K562 (cell line): Measurements from ENCODE around the gene RNGTT. TPM values are rescaled to one million over a fixed set of nuclear protein-coding genes. Genes with fewer than 3 reads are reported as not detected.

ENCODE experiments used
- ATAC-seq: fragments of 200-7000 bp; cut with Tn5 transposase; 3 replicates; pipeline ENCODE4 v1.9.1; 2020; ENCODE audit warnings: moderate library complexity
- BruUV-seq: library from RNA; stranded (reverse); fragments of 400-500 nt; replicated peaks from 2 replicates; lab custom pipeline; 2021; lab: Mats Ljungman, UMichigan
- CTCF ChIA-PET: fragments of 300-600 bp; formaldehyde crosslinking; extraction: SDS; loops from one replicate; lab custom pipeline; 2021; ENCODE audit warnings: low intra/inter-chr PET ratio; lab: Yijun Ruan, JAX
- POLR2A ChIA-PET: fragments of 300-600, 350-650 bp; sonication (Branson Sonifier 250); formaldehyde crosslinking; extraction: SDS; loops from one replicate; lab custom pipeline; 2021; ENCODE audit warnings: antibody characterized with exemption, inconsistent platforms; lab: Yijun Ruan, JAX
- DNase-seq, 4 experiments: peaks; one replicate each; pipeline versions ENCODE4 v3.0.0 to v3.0.0-alpha.2; 2011 to 2018; ENCODE audit warnings: low spot score in 3 of 4, mixed read lengths in 3 of 4; ENCODE audit errors: extremely low read depth in 1 of 4
- FAIRE-seq: peaks from 2 replicates; lab custom pipeline; 2011; peaks lifted over from hg19 to GRCh38; lab: Jason Lieb, UNC
- H2AFZ ChIP-seq: 2 replicates; pipeline ENCODE4 v1.6.0; 2011; ENCODE audit warnings: low read depth, low read length, control low read depth, inconsistent platforms
- H3K27ac ChIP-seq: fragments of 200-600 bp; 3 replicates; pipeline ENCODE4 v1.8.0; 2011; ENCODE audit warnings: low read depth, mild to moderate bottlenecking, control low read depth, inconsistent platforms, low read length, moderate library complexity, mixed read lengths; ENCODE audit errors: extremely low read depth
- H3K27me3 ChIP-seq, 2 experiments: fragments of 300-600 bp in 1 of 2; 2 replicates in 1 of 2; 3 replicates in 1 of 2; pipeline versions ENCODE4 v1.6.0 to v1.8.0; 2011; ENCODE audit warnings: inconsistent platforms in 2 of 2, low read length in 2 of 2, mild to moderate bottlenecking in 1 of 2, mixed read lengths in 1 of 2, moderate library complexity in 1 of 2; ENCODE audit not compliant: control insufficient read depth in 2 of 2, insufficient read depth in 2 of 2
- H3K36me3 ChIP-seq: fragments of 300-600 bp; 3 replicates; pipeline ENCODE4 v1.8.0; 2011; ENCODE audit warnings: mild to moderate bottlenecking, low read length, inconsistent platforms; ENCODE audit not compliant: control insufficient read depth, insufficient read depth
- H3K4me1 ChIP-seq, 2 experiments: fragments of 200-600 bp in 1 of 2; replicated peaks in 1 of 2; 2 replicates in 1 of 2; 3 replicates in 1 of 2; pipeline versions ENCODE4 v1.5.1 to v1.8.0; 2011; ENCODE audit warnings: inconsistent platforms in 2 of 2, low read length in 2 of 2, mild to moderate bottlenecking in 1 of 2, mixed read lengths in 1 of 2, moderate library complexity in 1 of 2; ENCODE audit not compliant: control insufficient read depth in 2 of 2, insufficient read depth in 2 of 2
- H3K4me2 ChIP-seq: 2 replicates; pipeline ENCODE4 v1.6.1; 2011; ENCODE audit warnings: low read length, control low read depth, inconsistent platforms, mixed read lengths; ENCODE audit not compliant: insufficient read depth
- H3K4me3 ChIP-seq: fragments of 200-600 bp; sonication (generic), shearing (Covaris generic); 2 replicates; pipeline ENCODE4 v1.5.1; 2016; ENCODE audit warnings: control low read depth, inconsistent platforms
- H3K79me2 ChIP-seq: fragments of 200-600 bp; 3 replicates; pipeline ENCODE4 v1.8.0; 2011; ENCODE audit warnings: low read length, inconsistent platforms; ENCODE audit not compliant: control insufficient read depth, insufficient read depth
- H3K9ac ChIP-seq, 2 experiments: 2 replicates each; pipeline versions ENCODE4 v1.6.0 to v1.6.1; 2011; ENCODE audit warnings: low read depth in 2 of 2, low read length in 2 of 2, control low read depth in 1 of 2, inconsistent platforms in 1 of 2, mild to moderate bottlenecking in 1 of 2, mixed read lengths in 1 of 2; ENCODE audit not compliant: insufficient read depth in 1 of 2
- H3K9me1 ChIP-seq: one replicate; pipeline ENCODE4 v1.6.0; 2011; ENCODE audit warnings: inconsistent platforms, mild to moderate bottlenecking, low read length, moderate library complexity; ENCODE audit not compliant: control insufficient read depth, insufficient read depth
- H3K9me3 ChIP-seq: replicated peaks from 2 replicates; pipeline ENCODE4 v1.5.1; 2011; ENCODE audit warnings: low read depth, low read length, inconsistent platforms; ENCODE audit not compliant: control insufficient read depth, insufficient read depth
- H4K20me1 ChIP-seq: replicated peaks from 2 replicates; pipeline ENCODE4 v1.6.1; 2011; ENCODE audit warnings: low read length, inconsistent platforms, mixed read lengths; ENCODE audit not compliant: control insufficient read depth, insufficient read depth
- ARID2 ChIP-seq: fragments of 450-650 bp; IDR thresholded peaks from 2 replicates; pipeline ENCODE4 v1.6.1; 2017; ENCODE audit warnings: antibody characterized with exemption, mild to moderate bottlenecking
- CTCF ChIP-seq, 3 experiments: IDR thresholded peaks in 2 of 3; conservative IDR thresholded peaks in 1 of 3; 2 replicates each; pipeline ENCODE4 v1.5.1; 2011 to 2012; ENCODE audit warnings: low read length in 3 of 3, mild to moderate bottlenecking in 3 of 3, control low read depth in 2 of 3, improper control_type of control experiment in 1 of 3, inconsistent platforms in 1 of 3, low read depth in 1 of 3, mixed read lengths in 1 of 3, moderate library complexity in 1 of 3; ENCODE audit not compliant: insufficient read depth in 2 of 3
- RAD51 ChIP-seq: fragments of 450-650 bp; IDR thresholded peaks from 2 replicates; pipeline ENCODE4 v1.7.1; 2016; ENCODE audit warnings: low read depth, mild to moderate bottlenecking, borderline replicate concordance
- TARDBP ChIP-seq: fragments of 450-650 bp; IDR thresholded peaks from 2 replicates; pipeline ENCODE4 v1.6.1; 2016
- TCF7 ChIP-seq: sonication (generic); IDR thresholded peaks from 2 replicates; pipeline ENCODE4 v1.6.1; 2016; ENCODE audit warnings: antibody characterized with exemption, borderline replicate concordance
- XRCC4 ChIP-seq: IDR thresholded peaks from one replicate; pipeline ENCODE4 v1.6.1; 2011; ENCODE audit not compliant: insufficient read depth, insufficient read length; ENCODE audit errors: extremely low read depth
- YBX1 ChIP-seq: fragments of 450-650 bp; IDR thresholded peaks from 2 replicates; pipeline ENCODE4 v1.7.1; 2016; ENCODE audit warnings: mild to moderate bottlenecking
- ZNF316 ChIP-seq: fragments of 450-650 bp; IDR thresholded peaks from 2 replicates; pipeline ENCODE4 v1.6.1; 2016
- WGBS: fragments of 100-300 bp; shearing (Covaris generic); methylation state at CpG from one replicate; pipeline ENCODE4 v1.1.6; 2016; ENCODE audit warnings: low coverage, mixed read lengths; ENCODE audit not compliant: insufficient coverage; ENCODE audit errors: missing lambda C conversion rate; 5-methylcytosine and 5-hydroxymethylcytosine counted together
- in situ Hi-C: fragments of 300-500 bp; cut with MboI; formaldehyde crosslinking; loops from 4 replicates; pipeline ENCODE4 v1.15.0; 2018; ENCODE audit warnings: inconsistent platforms, mixed read lengths
- intact Hi-C: fragments of 100-400 bp; cut with micrococcal nuclease; formaldehyde crosslinking; loops from 2 replicates; pipeline ENCODE4 v1.14.2; 2022
- polyA plus RNA-seq, 8 experiments: library from polyadenylated mRNA; depleted of rRNA in 4 of 8; stranded (reverse) in 5 of 8; unstranded in 3 of 8; fragments of >200 nt; fragmentation: Nextera tagmentation in 2 of 8; fragmentation: Illumina TruSeq in 1 of 8; extraction: Ambion mirVana in 2 of 8; extraction: Trizol in 1 of 8; gene quantifications; 2 replicates each; pipeline versions ENCODE4 v1.2.1 to v1.2.3, GENCODE V29; 2011 to 2014; ENCODE audit warnings: inconsistent platforms in 1 of 8, missing spikeins in 1 of 8
- total RNA-seq, 7 experiments: library from RNA; depleted of rRNA in 6 of 7; stranded (reverse); fragments of >200 nt in 6 of 7; fragmentation: Illumina TruSeq in 2 of 7; extraction: Trizol in 2 of 7; gene quantifications; 2 replicates each; pipeline versions ENCODE4 v1.2.1 to v1.2.3, GENCODE V29; 2011 to 2021; ENCODE audit warnings: low replicate concordance in 1 of 7
- TF ChIP-seq, protein P1 (sequence below): fragments of 450-650 bp; conservative IDR thresholded peaks from 2 replicates; pipeline ENCODE4 v1.6.1; 2016; ENCODE audit warnings: missing genetic modification characterization, low read depth, mild to moderate bottlenecking, control low read depth, missing compliant biosample characterization
- TF ChIP-seq, protein P2 (sequence below): fragments of 200-800 bp; sonication (Bioruptor generic); IDR thresholded peaks from 2 replicates; pipeline ENCODE4 v1.6.1; 2017; ENCODE audit warnings: missing genetic modification characterization, missing compliant biosample characterization
- TF ChIP-seq, protein P3 (sequence below): fragments of 450-650 bp; IDR thresholded peaks from 2 replicates; pipeline ENCODE4 v1.6.1; 2016; ENCODE audit warnings: missing biosample characterization, missing genetic modification characterization
- TF ChIP-seq, protein P4 (sequence below): fragments of 450-650 bp; conservative IDR thresholded peaks from 2 replicates; pipeline ENCODE4 v1.6.1; 2016; ENCODE audit warnings: missing genetic modification characterization, low read depth, mild to moderate bottlenecking, missing compliant biosample characterization, moderate library complexity

RNGTT gene
- total and polyA plus RNA-seq, 9 of the 15 experiments (the other 6 are each of a cell fraction or from before 2014, with no cell fraction given) = 6.1 to 31.7 (median 19.5) TPM

DNA sequence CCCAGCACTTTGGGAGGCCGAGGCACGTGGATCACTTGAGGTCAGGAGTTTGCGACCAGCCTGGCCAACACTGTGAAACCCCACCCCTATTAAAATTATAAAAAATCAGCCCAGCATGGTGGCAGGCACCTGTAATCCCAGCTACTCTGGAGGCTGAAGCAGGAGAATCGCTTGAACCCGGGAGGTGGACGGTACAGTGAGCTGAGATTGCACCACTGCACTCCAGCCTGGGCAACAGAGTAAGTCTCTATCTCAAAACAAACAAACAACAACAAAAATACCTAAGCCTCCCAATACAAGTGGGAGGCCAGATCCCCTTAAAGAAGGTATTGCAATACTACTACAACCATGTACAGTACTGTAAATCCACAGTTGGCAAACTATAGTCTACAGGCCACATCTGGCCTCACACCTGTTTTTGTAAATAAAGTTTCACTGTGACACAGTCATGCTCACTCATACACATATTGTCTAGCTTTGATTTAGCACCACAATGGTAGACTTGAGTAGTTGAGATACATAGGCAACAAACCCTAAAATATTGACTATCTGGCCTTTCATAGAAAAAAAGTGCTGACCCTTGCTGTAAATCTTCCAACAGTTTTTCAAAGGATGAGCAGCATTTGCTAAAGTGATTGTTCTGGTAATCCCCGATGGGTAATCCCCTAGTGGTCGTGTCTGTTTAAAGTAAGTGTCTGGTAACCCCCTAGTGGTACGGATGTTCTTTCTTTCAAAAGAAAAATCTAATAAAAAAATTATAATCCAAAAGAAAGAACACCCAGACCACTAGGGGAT is 202.0 kb downstream of the RNGTT start:
- ChIA-PET CTCF (no interaction called here), POLR2A (interaction anchor here (0.6 to 0.9 kb wide), 3 partner anchors 24 to 977 kb away, joined by 3 to 4 read pairs (median 3); no protein-coding TSS in a partner anchor)
- 88% methylated on average over 9 of the region's 9 CpGs for WGBS
- DNase-seq = peak in 2 of 4 experiments; percentile 23 to 24
- in situ Hi-C loops (no loop called here), intact Hi-C loops (no loop called here)
- Histone ChIP-seq H3K36me3 (no peaks in the 10 kb centered on the region), H3K4me1 (0 out of 5 replicates have a peak, but pooled peaks cover 0 to 2% of the 10 kb centered on the region in 2 experiments), H4K20me1 (no peaks in the 10 kb centered on the region), H3K27ac (no peak overlapping the region), H3K79me2 (no peaks in the 10 kb centered on the region), H2AFZ (no peak overlapping the region), H3K4me3 (no peak overlapping the region), H3K27me3 (no peaks in the 10 kb centered on the region), H3K9me1 (no peaks in the 10 kb centered on the region), H3K9me3 (no peaks in the 10 kb centered on the region), H3K4me2 (no peak overlapping the region), H3K9ac (no peak overlapping the region)
- ATAC-seq = no peak
- TF ChIP-seq, protein P1, sequence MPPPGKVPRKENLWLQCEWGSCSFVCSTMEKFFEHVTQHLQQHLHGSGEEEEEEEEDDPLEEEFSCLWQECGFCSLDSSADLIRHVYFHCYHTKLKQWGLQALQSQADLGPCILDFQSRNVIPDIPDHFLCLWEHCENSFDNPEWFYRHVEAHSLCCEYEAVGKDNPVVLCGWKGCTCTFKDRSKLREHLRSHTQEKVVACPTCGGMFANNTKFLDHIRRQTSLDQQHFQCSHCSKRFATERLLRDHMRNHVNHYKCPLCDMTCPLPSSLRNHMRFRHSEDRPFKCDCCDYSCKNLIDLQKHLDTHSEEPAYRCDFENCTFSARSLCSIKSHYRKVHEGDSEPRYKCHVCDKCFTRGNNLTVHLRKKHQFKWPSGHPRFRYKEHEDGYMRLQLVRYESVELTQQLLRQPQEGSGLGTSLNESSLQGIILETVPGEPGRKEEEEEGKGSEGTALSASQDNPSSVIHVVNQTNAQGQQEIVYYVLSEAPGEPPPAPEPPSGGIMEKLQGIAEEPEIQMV (tag) = no peak
- TF ChIP-seq TCF7 = no peak
- no peak for TF ChIP-seq RAD51
- no peak for TF ChIP-seq ARID2
- no peak for TF ChIP-seq TARDBP
- no peak for TF ChIP-seq XRCC4
- no peak for TF ChIP-seq YBX1
- TF ChIP-seq, protein P2, sequence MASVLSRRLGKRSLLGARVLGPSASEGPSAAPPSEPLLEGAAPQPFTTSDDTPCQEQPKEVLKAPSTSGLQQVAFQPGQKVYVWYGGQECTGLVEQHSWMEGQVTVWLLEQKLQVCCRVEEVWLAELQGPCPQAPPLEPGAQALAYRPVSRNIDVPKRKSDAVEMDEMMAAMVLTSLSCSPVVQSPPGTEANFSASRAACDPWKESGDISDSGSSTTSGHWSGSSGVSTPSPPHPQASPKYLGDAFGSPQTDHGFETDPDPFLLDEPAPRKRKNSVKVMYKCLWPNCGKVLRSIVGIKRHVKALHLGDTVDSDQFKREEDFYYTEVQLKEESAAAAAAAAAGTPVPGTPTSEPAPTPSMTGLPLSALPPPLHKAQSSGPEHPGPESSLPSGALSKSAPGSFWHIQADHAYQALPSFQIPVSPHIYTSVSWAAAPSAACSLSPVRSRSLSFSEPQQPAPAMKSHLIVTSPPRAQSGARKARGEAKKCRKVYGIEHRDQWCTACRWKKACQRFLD (CRISPR knock-in tag) = no peak
- peak in 2 of 3 experiments; percentile 33 to 78; a peak in 3 of 6 replicates for TF ChIP-seq CTCF (IDR thresholded peaks at IDR 0.05 in 2 of 3, conservative IDR thresholded peaks at IDR 0.05 in 1 of 3; ENCODE audit: insufficient read depth in 2 of 3, low read depth in 1 of 3, low read length in 3 of 3)
- TF ChIP-seq ZNF316 = peak; percentile 39; the same call in 1 of the 2 replicates
- TF ChIP-seq, protein P3, sequence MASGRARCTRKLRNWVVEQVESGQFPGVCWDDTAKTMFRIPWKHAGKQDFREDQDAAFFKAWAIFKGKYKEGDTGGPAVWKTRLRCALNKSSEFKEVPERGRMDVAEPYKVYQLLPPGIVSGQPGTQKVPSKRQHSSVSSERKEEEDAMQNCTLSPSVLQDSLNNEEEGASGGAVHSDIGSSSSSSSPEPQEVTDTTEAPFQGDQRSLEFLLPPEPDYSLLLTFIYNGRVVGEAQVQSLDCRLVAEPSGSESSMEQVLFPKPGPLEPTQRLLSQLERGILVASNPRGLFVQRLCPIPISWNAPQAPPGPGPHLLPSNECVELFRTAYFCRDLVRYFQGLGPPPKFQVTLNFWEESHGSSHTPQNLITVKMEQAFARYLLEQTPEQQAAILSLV = no peak
- TF ChIP-seq, protein P4, sequence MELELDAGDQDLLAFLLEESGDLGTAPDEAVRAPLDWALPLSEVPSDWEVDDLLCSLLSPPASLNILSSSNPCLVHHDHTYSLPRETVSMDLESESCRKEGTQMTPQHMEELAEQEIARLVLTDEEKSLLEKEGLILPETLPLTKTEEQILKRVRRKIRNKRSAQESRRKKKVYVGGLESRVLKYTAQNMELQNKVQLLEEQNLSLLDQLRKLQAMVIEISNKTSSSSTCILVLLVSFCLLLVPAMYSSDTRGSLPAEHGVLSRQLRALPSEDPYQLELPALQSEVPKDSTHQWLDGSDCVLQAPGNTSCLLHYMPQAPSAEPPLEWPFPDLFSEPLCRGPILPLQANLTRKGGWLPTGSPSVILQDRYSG = no peak
- no peak for FAIRE-seq
- no TSS peak for BruUV-seq
